GM20431 (cell line): ENCODE measurements around the gene C11orf98.
"Not testable (repeated sequence)": the region's sequence is repeated elsewhere in the genome, so short reads cannot be mapped to it uniquely, and the experiment has no call there.

Source experiments
- in situ Hi-C: fragments of 300-500 bp; cut with MseI, MboI; formaldehyde crosslinking; loops from one replicate; pipeline ENCODE4 v1.15.0; 2020; ENCODE audit warnings: low sequenced_read_pairs; ENCODE audit not compliant: unreplicated experiment

The C11orf98 gene

DNA sequence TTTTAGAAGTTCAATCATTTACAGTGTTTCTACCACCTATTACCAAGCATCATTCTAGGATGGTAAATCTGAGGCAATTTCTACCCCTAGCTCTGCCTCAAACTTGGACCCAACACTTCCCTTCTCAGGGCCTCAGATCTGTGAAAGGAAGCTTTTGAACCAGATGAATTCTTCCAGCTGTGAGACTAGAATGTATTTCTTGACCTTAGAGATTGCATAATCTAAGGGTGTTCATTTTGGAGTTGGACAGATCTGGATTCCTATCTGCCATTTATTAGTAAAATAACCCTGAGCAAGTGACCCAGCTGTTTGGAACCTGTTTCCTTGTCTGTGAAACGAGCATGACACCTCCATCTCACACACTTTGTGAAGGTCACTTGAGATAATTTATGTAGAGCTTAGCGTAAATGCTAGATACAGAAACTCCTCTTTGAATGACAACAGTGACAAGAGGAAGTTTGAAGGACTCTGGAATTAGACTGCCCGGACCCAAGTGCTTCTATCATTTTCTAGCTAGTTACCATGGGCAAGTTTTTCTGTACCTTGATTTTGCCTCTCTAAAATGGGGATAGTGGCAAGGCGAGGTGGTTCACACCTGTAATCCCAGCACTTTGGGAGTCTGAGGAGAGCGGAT, 8.1 kb downstream of the C11orf98 start:
- in situ Hi-C loops: no loop called here

DNA sequence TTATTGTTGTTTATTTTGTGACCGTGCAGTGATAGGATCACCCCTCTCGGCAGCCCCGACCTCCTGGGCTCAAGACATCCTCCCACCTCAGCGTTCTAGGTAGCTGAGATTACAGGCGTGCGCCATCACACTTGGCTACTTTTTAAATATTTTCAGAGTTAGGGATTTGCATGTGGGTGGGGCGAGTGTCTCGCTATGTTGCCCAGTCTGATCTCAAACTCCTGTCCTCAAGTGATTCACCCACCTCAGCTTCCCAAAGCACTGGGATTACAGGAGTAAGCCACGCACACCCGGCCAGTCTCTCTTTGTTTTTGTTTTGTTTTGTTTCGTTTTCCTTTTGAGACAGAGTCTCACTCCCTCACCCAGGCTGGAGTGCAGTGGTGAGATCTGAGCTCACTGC, 10.7 kb downstream of the C11orf98 start:
- in situ Hi-C loops: no loop called here

DNA sequence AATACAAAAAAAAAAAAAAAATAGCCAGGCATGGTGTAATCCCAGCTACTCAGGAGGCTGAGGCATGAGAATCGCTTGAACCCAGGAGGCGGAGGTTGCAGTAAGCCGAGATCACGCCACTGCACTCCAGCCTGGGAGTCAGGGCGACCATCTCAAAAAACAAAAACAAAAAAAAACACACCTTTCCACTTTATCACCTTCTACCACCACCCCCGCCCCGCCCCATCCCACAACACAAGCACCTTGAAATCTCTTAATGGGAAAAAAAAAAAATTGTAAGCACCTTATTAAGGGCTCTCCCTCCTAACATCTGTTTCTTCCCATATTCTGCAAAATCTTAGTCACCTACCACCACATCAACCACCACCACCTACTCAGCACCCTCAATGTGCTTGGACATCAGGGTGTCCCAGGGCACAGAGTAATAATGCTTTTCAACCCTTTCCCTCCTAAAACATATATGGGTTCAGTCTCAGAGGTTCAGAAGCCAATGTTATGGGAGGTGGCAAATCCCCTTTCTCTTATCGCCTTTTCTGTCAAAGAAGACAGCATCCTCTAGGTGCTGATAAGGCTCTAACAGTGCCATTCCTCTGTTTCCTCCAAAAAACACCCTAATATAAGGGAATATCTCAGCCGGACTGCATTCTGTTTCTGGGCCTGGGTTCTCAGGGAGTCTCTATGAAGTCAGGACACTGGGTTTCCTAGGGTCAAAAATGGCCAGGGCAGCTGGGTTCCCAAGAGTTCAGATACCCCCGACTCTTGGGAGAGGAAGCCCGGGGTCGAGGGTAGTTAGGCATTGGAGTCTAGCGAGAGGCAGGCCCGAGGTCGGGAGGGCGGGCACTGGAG, 12.6 kb downstream of the C11orf98 start:
- in situ Hi-C loops: no loop called here

DNA sequence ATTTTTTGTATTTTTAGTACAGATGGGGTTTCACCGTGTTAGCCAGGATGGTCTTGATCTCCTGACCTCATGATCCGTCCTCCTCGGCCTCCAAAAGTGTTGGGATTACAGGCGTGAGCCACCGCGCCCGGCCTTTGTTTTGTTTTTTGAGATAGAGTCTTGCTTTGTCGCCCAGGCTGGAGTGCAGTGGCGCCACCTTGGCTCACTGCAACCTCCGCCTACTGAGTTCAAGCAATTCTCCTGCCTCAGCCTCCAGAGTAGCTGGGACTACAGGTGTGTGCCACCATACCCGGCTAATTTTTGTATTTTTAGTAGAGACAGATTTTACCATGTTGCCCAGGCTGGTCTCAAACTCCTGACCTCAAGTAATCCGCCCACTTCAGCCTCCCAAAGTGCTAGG, 14.7 kb downstream of the C11orf98 start:
- in situ Hi-C loops: not testable (repeated sequence)

DNA sequence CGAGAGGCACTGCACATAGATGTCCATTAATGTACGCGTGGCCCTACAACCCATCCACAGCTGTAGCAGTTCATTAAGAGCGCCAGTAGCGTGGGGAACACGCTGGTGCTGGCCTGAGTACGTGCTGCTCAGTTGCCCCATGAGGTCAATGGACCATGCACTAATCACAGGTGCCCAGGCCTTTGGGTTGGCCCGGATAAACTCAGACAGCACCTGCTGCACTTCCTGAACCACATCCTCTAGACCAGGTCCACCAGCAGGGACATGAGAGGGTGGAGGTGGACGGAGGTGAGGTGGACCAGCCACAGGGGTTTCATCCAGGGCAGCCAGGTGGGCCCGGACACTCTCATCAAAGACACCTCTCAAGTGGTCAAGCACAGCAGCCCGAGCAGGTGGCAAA, 15.5 kb downstream of the C11orf98 start:
- in situ Hi-C loops: no loop called here

DNA sequence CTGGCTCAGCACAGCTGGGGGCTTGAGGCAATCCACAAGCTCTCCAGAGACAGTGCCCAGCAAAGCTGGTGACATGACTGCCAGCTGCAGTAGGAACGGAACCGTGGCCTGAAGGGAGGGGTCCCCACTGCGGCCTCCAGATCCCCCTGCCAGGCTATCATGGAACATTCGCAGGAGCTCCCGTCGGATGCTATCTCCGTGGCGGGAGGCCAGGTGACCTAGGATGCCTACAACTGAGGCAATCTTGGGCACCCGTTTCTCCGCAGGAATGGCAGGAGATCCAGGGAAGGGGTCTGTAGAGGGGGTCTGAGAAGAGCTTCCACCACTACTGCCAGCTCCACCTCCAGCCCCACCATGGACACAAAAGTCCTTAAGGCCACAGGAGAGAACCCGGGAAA, 16.0 kb downstream of the C11orf98 start:
- in situ Hi-C loops: no loop called here

DNA sequence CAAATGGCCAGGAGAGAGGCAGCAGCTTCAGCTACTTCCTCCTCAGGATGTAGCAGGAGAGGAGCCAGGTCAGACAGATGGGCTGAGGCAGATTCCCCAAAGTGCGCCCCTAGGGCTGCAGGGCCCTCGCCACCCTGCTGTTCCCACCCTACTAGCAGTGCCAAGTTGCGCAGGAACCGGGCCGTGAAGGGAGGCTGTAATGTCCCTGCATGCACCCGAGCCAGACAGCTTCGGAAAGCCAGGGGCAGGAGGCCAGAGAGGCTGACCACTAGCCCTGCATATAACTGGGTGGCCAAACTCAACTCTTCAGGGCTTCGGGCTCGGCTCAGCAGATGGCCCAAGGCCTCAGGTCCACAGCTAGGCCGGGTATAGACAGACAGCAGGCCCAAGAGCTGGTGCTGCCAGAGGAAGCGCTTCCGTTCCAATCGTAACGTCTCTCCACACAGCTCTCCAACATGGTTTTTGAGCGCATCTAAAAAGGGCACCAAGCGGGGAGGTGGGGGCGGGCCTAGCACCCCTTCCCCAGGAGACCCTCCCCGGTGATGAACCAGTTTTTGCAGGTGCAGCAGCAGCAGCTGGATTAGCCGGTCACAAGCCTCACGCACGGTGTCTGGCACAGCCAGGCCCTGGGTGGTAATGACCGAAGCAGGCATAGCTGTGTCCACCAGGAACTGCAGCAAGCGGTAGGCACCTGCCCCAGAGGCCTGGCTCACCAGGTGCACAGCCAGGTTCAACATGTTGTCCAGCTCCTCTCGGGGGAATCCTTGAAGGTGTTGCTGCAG, 16.6 kb downstream of the C11orf98 start:
- in situ Hi-C loops: no loop called here

DNA sequence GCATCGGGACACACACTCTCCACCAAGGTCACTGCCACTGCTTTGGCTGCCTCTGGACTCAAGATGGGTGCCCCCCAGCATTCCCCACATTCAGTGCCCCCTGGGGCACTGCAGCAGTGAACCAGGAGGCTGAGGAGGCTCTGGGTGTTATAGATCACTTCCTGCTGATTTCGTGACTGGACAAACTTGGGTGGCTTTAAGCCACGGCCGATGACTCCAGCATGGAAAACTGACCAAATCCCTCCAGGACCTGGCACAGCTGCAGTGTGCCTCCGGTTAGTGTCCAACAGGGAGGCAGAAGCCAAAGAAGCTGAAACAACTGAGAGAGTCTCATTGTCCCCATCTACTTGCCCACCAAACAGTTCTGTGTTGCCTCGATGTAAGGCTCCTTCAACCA, 17.4 kb downstream of the C11orf98 start:
- in situ Hi-C loops: no loop called here

DNA sequence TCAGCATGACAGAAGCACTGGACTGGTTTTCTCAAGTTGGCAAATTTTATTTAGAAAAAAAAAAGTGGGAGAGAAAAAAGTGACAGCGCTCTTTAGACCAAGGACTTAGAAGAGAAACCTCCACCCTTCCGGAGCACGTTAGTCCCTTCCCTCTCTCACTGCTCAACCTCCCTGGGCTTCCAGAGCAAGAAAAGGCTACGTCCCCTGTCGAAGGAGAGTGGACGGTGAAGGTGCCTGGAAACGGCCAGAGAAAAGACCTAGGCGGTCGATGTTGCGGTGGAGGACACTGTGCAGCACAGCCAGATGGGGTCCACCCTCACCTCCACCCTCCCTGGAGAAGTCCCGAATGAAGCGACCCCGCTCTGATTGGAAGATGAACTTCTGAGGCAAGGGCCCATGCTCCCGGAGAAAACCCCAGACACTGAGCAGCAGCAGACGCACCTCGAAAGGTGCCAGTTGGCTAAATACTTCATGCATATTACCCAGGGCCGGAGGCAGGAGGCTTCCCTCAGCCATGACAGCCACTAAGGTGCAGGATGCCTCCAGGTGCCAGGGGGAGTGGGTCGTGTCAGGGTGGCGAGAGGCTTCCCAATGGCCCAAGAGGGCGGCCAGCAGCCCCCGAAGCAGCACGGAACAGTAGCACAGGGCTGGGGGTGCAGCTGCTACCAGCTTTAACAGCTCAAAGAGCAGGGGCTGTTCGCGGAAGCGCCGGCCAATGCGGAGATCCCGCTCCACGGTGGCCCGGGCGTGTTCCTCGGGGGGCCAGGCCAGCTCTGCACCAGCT, 18.0 kb downstream of the C11orf98 start:
- in situ Hi-C loops: no loop called here

DNA sequence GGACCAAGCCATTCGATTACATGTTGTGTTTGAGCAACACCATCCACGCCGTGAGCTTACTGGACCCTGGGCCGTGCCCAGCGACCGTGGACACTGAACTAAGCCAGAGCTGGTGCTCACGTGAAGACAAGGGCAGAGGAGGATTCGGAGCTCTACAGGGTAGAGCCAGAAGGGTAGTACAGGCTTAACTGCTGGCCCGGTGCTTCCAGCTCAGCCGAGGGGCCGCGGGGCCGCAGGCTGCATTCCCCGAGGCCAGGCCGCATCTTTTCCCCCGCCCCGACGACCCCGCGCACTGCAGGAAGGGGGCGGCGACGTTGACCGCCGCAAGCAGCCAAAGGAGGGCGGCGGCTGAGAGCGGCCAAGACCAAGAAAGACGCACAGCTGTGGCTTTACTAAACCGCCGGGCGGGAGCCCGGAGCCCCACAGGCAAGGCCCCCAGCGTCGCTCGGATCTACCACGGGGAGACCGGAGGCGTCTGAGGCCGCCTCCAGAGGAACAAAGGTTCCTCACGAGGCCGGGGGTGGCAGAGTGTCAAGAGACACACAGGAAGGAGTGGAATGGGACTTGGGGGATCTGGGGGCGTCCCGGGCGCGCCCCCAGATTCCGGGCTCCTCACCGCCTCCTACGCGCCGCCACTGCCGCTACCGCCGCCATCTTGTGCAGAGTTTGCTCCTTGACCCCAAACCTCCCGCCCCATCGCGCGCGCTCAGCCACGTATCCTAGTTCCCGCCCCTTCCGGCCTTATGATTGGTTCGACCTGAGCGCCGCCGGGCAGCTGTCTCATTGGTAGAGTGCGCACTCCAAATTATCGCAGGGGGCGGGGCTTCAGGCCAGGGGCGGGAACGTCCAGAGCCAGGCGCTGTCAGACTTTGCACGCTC, 18.8 kb downstream of the C11orf98 start, which contains the start of gene GANAB:
GANAB (minus strand) TSS at position 668 of the 879 bp plus-strand sequence; CDS start at position 654, 14 bp downstream.
- in situ Hi-C loops: no loop called here

DNA sequence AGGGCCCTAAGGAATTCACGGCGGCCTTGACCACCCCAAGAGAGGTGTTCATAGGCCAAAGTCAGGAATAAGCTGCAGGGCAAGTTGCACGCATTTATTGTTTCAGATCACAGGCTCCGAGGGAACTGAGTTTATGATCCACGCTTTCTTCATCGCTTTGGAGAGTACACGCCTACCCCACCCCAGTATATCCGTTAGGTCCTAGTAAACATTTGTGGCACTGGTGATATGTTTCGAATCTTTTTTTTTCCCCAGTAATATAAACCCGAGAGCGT, 19.4 kb downstream of the C11orf98 start:
- in situ Hi-C loops: no loop called here

DNA sequence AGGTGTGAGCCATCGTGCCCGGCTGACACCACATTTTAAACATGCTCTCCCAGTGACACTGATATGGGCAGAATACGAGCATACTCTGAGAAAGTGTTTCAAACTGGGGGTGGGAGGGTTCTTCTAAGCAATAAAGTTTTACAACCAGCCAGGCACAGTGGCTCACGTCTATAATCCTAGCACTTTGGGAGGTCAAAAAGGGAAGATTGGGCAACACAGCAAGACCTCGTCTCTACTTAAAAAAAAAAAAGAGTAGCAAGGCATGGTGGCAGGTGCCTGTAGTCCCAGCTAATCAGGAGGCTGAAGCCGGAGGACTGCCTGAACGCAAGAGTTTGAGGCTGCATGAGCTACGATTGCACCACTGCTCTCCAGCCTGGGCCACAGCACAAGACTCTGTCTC, 20.8 kb downstream of the C11orf98 start:
- in situ Hi-C loops: no loop called here

DNA sequence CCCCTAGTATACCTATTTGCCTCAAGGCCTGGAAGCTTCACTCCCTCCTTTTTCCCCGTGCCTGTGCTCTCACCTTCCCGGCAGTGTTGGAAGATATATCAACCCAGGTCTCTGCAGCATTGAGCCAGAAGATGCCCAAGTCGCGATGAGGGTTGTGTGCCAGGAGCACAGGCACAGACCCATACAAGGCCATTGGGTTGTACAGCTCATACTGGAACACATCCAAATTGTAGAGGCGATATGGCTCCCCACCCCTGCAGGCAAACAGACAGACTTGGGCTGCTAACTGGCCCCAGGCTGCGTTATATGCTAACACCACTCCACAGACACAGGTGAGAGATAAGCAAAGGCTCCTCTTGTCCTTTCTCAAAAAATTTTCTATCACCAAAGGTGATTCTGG, 32.5 kb downstream of the C11orf98 start:
- in situ Hi-C loops: no loop called here

DNA sequence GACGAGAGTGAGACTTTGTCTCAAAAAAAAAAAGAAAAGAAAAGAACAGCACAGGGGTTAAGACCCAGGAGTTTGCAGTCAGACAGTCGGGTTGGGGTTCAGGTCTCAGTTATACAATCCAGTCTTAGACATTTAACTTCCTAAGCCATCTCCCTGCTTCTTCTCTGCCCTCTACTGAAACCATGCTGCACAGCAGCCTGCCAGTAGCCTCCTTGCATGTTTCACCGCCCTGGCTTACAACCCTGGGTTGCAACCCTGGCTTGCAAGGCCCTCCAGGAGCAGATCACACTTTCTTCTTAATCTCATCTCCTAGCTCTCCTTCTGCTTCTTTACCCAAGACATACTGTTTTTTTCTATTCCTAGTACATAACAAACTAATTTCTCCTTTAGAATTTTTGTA, 37.3 kb downstream of the C11orf98 start:
- in situ Hi-C loops: no loop called here

DNA sequence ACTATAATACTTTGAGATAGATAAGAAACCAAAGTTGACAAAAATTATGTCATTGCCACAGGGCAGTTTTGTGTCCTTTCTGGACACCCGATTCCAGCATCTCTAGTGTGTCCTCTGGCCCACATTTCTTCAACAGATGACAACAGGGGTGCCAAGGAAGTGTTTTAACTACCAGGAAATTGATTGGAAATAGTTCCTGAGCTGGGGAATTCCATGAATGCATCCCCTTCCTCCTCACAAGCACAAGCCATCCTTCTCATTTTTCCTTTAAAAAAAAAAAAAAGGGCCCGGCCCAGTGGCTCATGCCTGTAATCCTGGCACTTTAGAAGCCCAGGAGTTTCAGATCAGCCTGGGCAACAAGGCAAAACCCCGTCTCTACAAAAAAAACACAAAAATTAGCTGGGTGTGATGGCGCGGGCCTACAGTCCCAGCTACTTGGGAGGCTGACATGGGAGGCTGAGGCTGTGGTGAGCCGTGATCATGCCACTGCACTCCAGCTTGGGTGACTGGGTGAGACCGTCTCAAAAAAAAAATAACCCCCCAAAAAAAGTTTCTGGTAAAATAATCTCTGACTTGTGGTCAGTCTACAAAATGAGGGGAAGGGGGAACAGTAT, 42.4 kb downstream of the C11orf98 start:
- in situ Hi-C loops: no loop called here

DNA sequence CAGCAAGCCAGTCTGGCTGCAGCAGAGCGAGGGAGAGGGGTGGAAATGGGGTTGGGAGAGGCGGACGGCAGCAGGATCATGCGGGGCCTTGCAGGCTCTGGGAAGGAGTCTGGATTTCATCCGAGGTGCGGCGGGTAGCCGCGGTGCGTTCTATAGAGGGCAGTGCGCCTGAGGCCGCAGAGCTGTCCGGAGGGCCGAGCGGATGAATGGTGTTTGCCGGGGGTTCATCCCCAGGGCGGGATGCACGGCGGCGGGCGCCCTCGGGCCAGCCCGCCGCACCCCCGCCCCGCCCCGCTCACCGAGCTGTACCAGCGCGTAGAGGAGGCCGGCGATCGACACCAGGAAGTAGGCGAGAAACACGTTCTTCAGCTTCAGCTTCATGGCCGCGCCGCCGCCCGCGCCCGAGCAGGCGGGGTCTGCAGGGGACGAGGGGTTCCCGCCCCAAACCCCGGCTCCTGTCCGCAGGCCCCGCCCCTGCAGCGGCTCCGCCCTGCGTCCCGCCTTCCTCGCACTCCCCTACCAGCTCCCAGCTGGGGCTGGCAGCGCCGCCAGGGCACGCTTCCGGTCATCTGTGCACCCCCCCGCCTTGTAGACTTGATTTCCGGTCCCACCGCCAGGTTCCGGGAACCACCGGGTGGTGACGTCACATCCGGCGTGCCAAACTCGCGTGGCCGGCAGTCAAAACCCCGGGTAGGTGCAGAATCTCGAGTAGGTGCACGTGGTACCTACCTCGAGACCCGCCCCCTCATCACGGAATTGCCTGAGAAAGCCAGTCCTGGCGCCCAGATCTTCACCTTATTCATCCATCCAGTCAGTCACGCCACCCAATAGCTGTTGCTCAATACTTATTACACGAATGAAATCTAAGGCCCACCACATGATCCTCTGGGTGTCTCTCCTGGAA, 43.2 kb downstream of the C11orf98 start, which contains the start of gene B3GAT3:
B3GAT3 (minus strand) TSS at position 420 of the 904 bp plus-strand sequence; CDS start at position 381, 39 bp downstream.
- in situ Hi-C loops: no loop called here

DNA sequence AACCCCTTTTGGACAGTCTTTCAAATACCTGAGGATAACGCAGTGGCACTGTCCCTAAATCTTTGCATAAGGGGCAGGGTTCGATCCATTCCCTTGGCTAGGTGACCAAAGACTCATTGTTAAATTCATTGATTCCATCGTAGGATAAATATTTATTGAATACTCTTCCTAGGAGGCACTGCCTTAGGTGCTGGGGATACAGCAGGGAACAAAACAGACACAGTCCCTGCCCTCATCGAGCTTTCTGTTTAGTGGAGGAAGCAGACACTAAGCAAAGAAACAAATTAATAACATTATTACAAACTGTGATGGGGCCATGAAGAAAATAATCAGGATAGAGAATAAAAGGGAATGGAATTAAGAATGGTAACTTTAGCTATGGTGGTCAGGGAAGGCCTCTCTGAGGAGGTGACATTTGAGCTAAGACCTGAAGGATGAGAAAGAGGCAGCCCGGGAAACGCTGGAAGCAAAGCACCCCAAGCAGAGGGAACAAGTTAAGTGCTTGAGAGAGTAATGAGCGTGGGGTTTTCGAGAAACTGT, 43.9 kb downstream of the C11orf98 start:
- in situ Hi-C loops: no loop called here

DNA sequence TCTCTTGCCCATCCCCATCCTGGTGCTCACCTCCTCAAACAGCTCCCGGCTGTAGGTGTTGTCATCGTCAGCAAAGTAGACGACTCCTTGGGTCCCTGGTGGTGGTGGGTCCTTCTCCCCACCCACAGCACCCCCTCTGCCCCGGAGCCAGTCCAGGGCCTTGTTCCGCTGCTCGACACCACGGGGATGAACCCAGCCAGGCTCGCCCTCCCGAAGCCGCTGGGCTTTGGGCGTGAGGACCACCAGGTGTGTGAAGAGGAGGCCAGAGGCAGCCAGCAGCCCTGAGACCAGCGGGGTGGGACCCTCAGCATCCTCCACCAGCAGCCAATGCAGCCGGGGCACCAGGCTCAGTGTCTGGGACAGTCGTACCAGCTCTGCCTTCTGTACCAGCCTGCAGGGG, 48.1 kb downstream of the C11orf98 start:
- in situ Hi-C loops: not testable (repeated sequence)
